Measurements from ENCODE around the gene CACNB3.

Gene CACNB3

GRCh38 chr12:48817873-48818830, at the start of gene CACNB3:
Gene CACNB3, plus strand, starts transcription at chr12:48818496. Its CDS starts 434 bp downstream, at chr12:48818930.
- DNase-seq (ENCODE audit: low read depth in 1 of 2, low spot score in 1 of 2): peak; percentile 56 to 60

DNA sequence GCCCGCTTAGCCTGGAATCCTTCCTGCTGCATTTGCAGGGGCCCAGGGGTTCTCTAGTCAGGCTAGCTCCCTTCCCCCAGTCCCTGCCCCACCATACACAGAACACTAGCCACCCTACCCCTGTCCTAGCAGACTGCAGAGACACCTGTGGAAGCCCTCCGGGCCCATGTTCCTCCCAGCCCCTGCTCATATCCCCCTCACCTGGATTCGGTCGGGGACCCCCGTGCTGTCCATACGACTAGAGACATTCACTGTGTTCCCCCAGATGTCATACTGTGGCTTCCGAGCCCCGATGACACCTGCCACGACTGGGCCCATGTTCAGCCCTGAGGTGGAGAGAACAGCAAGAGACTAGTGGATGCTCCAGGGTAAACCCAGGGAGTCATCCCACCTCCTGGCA, 49.6 kb upstream of the CACNB3 start:
- DNase-seq (ENCODE audit: low read depth in 1 of 2, low spot score in 1 of 2): no peak

- DNase-seq (ENCODE audit: low read depth in 1 of 2, low spot score in 1 of 2): no peak
Measured at GRCh38 chr12:48770756-48771155, 47.5 kb upstream of the CACNB3 start.

GRCh38 chr12:48771588-48772112, 46.6 kb upstream of the CACNB3 start:
- no peak for DNase-seq (ENCODE audit: low read depth in 1 of 2, low spot score in 1 of 2)

DNA sequence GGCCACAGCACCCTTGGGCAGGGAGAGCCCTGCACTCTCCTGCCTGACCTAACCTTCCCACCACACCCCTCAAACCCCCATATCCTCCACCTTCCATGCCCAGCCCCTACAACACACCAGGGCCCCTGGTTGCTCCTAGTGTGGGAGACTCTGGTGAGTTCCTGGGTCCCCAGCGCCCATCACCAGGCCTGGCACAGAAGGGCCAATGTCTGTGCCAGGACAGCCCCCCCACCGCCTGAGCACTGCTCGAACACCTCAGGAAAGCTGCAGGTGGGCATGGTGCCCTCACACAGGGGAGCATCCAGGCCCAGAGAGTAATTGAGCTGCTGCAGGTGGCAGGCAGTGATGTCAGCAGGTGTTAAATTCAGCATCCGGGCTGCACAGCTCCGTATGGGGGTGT, 44.6 kb upstream of the CACNB3 start:
- DNase-seq (ENCODE audit: low read depth in 1 of 2, low spot score in 1 of 2): no peak

DNA sequence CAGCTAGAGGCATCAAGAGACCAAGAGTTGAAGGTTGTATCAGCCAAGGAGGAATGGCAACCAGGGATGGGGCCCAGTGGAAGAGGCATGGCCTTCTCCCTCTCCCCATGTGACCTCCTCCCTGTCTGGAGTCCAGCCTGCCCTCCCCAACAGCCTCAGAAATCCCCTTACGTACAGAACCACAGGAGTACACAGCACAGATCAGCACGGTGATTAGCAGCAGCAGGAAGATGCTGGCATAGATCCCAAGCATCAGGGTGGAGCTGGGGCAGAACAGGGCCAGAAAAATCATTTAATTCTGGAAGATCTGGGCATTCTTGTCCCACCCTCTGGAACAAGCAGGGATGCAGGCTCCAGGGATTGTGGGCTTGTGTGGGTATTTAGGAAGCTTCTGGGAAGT, 43.8 kb upstream of the CACNB3 start:
- DNase-seq (ENCODE audit: low read depth in 1 of 2, low spot score in 1 of 2): no peak

- DNase-seq (ENCODE audit: low read depth in 1 of 2, low spot score in 1 of 2): no peak
Measured at GRCh38 chr12:48775299-48775698, 43.0 kb upstream of the CACNB3 start.

DNA sequence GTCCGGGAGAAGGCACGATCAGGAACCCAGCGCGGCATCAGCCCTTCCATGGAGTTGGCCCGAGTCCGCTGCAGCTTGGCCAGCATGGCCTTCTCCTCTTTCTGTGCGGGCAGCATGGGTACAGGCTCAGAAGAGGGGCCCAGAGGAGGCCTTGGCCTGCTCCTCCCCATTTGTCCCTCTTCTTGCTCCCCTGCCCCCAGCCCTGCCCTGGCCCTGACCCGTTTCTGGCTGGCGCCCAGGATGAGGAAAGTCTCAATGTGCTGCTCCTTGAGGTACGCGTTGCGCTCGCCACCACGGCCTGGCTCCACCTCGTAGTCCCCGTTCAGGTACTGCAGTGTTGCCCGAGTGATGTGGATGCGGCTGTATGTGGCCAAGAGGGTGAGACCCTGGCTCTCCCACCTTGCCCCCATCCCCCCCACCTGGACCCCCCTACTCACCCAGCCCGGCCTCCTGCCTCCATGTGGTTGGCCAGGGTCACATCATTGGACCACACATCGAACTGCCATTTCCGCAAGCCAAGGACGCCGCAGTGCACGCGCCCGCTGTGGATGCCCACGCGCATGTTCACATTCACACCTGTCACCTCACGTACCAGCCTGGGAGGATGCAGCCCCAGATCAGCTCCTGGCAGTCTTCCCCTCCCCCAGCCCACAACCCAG, 42.2 kb upstream of the CACNB3 start:
- DNase-seq (ENCODE audit: low read depth in 1 of 2, low spot score in 1 of 2): no peak

GRCh38 chr12:48776956-48777355, 41.3 kb upstream of the CACNB3 start:
- no peak for DNase-seq (ENCODE audit: low read depth in 1 of 2, low spot score in 1 of 2)

DNA sequence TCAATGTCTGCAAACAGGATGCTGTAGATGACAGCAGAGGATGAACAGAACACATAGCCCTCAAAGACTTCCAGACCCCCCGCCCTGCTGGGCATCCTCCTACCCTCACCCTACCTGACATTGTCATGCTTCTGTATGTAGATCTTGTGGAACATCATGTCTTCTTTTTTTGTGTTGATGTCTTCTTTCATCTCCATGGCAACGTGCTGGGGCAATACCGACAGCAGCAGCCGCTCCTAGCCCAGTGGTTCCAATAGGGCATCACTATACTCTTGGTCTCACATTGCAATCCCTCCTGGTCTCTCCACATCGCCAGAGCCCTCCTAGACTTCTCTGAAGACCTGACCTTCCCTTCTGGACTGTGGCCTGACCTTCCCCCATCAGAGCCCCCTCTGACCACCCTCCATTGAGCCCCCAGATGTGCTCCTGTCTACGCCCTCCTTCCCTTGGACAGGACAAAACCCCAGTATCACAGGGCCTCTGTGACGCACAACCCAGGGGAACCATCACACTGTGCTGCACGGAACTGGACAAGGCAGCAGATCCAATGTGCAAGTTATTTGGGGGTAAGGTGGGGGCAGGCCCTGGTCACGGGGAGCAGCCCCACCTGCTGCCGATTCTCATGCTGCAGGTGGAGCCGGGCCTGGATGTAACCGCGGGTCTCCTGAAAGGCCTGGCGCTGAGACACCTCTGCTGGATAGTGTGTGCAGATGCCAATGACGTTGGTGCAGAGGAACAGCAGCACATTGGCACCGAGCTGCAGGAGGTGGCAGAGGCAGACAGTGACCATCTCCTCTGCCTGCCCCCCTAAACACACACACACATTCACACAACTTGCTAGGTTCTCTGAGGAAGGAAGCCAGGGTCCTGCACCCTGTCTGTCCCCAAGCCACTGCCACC, 40.5 kb upstream of the CACNB3 start:
- no peak for DNase-seq (ENCODE audit: low read depth in 1 of 2, low spot score in 1 of 2)

DNA sequence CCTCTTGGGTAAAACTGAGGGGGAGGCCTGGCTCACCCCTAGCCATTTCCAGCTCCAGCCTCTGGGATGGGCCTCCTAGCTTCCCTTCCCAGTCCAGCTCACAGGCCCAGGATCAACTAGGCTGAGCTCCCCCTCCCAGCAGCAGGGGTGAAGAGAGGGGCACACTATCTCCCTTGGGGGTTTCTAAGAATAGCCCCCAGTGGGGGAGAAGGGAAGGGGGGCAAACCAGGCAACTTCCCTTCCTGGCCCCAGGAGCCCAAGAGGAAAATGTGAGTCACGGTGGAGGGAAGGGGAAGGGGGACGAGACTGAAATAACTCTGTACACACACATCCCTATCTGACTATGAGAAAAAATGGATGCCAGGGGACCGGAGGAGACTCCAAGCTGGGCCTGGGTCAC, 38.4 kb upstream of the CACNB3 start:
- DNase-seq (ENCODE audit: low read depth in 1 of 2, low spot score in 1 of 2): no peak

DNA sequence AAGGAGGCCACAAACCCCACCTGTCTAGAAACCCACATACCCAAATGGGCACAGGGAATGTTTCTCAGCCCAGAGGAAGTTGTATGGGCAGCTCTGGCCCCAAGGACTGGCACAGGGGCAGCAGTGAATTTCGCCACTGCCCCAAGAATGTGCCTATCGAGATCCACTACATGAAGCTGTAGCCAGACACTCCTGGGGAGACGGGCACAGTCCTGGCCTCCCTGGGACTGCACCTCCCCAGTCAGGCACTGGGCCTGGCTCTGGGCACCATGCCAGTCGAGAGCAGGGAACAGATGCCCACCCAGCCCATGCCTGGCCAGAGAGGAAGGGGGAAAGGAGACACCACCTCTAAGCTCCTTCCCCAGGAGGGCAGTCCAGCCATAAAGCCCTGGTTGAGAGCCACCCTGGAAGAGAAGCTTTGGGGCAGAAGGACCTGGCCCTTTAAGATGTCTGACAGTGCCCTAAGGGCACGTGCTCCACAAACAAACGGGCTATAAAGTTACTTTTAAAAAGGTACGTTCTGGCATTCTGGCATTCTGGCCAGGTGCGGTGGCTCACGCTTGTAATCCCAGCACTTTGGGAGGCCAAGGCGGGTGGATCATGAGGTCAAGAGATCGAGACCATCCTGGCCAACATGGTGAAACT, 37.8 kb upstream of the CACNB3 start:
- no peak for DNase-seq (ENCODE audit: low read depth in 1 of 2, low spot score in 1 of 2)

GRCh38 chr12:48781750-48782456, 36.4 kb upstream of the CACNB3 start:
- no peak for DNase-seq (ENCODE audit: low read depth in 1 of 2, low spot score in 1 of 2)

- DNase-seq (ENCODE audit: low read depth in 1 of 2, low spot score in 1 of 2): no peak
Measured at GRCh38 chr12:48782457-48783395, 35.6 kb upstream of the CACNB3 start.

DNA sequence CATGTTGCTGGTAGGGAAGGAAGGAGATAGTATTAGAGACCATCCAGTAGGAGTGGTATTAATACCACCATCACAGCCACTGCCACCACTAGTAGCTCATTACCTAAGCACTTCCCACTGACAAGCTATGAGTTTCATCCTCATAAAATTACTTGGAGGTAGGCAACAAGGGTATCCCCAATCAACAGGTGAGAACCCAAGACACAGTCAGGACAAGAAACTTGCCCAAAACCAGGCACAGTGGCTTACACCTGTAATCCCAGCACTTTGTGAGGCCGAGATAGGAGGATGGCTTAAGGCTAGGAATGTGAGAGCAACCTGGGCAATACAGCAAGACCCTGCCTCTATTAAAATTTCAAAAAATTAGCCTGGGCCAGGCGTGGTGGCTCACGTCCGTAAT, 34.9 kb upstream of the CACNB3 start:
- no peak for DNase-seq (ENCODE audit: low read depth in 1 of 2, low spot score in 1 of 2)

GRCh38 chr12:48786591-48787544, 31.4 kb upstream of the CACNB3 start:
- DNase-seq (ENCODE audit: low read depth in 1 of 2, low spot score in 1 of 2): no peak

GRCh38 chr12:48787791-48788523, 30.3 kb upstream of the CACNB3 start:
- no peak for DNase-seq (ENCODE audit: low read depth in 1 of 2, low spot score in 1 of 2)

Data from activated CD4-positive, alpha-beta T cell treated with anti-CD3 and anti-CD28 coated beads, Interleukin-2, amount 50 U/mL, for 24 hours (primary cell).